GM21360 (cell line): Measurements from ENCODE around the gene KRT2.

Experiments
- ATAC-seq: cut with Tn5 transposase; IDR thresholded peaks from one replicate; pipeline ENCODE4 v1.9.1; 2021; ENCODE audit warnings: mild to moderate bottlenecking, moderate library complexity; ENCODE audit not compliant: unreplicated experiment

The KRT2 gene

DNA sequence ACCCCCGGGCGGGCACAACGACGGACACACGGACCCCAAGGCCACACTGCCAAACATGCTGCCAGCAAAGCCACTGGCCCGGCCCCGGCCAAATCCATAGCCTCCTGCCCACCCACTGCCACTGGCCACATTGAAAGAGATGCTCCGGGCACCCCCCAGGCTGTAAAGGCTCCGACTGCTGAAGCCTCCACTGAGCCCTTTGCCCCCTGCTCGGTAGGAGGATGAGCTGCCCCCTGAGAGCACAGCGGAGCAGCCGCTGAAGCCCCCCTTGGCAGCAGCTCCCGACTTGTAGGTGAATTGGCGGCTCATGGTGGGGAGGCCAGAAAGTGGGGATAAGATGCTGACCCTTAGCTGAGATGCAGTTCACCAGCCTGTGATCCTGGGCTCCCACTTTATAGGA lies 33.8 kb downstream of the KRT2 start, which contains the start of gene KRT73:
TSS of gene KRT73 (minus strand) at position 344 of the 400 bp plus-strand sequence. CDS start at position 309, 35 bp downstream.
- ATAC-seq: no peak

DNA sequence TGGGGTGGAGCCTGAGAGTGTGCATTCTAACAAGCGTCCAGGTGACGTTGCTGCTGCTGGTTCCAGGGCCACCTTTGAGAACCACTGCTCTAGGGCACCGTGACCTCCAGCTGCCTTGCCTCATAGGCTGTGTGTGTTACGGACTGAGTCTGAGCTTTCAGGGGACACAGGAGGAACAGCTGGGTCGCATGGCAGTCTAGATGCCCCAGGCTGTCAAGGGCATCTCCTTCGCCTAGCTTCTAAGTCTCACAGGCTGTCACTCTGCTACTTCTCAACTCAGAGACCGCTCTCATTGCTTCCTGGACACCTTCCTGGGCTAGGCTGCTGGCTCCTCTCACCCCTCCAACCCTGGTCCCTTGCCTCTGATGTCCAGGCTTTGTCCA lies 34.6 kb downstream of the KRT2 start:
- no peak for ATAC-seq

DNA sequence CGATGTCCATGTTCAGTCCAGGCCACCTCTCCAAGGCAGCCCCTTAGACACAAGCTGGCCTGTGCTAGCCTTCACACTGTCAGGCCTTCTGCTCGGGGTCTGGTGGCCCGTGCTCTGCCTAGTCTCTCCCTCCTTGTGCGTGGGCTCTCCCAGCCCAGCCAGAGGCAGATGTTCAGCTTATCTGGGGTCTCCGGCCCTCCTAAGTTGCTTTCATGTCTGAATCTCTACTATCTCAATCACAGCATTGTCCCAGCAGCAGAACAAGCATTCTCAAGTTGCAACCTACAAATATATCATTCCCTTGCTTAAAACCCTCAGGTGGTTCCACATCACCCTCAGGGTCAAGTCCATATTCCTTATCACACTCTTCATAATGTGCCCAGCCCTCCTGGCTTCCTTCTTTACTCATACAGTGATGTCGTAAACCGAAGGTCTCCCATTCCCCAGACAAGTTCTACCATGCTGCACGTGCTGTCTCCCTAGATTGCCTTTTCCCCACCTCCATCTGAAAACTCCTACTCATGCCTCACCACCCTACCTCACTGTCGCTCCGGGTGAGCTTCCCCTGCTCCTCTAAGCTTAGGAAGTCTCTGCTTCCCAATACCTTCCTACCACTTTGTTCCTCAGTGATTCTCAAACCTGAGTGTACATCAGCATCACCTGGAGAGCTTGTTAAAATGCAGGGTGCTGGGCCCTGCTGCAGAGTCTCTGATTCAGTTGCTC lies 35.2 kb downstream of the KRT2 start:
- no peak for ATAC-seq

DNA sequence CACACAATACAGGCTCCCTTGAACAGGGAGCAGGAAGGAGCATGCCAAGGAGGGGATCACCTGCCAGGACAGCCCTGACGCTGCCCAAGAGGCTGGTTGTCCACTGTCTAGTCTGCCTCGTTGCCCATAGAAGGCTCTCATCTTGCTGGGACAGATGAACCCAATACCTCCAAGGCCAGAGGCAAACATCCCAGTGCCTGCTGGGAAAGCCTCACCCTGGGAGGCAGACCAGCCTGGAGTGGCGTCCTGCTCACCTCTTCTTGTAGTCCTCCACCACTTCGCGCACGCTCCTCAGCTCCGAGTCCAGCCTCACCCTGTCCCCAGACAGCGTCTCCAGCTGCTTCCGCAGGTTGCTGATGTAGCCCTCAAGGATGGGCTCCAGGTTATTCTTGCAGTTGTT lies 36.1 kb downstream of the KRT2 start:
- no peak for ATAC-seq

DNA sequence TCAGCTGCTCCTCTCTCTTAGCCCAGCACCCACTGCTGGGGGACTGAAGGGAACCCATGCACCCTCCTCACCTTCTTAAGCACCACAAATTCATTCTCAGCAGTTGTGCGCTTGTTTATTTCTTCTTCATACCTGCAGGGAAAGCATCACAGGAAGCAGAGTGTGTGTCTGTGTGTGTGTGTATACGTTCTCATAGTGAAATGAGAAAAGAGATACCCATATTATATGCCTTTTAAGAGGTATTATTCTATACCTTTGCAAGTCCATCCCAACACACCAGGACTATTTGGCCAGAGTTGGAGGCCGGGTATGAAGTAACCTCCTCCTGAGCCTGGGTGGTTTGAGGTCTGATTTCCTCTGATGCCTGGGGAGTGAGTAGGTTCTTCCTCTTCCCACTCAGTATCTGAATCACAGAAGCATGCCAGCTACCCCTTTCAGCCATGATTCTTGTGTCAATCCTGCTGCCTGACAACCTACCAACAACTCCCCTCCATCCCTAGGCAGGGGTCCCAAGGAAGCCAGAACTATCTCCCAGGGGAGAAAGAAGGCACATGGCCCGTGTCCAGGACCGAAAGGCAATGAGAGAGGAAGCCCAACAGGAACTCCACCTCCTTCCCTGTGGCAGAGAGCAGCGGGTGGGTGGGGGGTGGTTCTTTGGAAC lies 36.7 kb downstream of the KRT2 start:
- no peak for ATAC-seq

DNA sequence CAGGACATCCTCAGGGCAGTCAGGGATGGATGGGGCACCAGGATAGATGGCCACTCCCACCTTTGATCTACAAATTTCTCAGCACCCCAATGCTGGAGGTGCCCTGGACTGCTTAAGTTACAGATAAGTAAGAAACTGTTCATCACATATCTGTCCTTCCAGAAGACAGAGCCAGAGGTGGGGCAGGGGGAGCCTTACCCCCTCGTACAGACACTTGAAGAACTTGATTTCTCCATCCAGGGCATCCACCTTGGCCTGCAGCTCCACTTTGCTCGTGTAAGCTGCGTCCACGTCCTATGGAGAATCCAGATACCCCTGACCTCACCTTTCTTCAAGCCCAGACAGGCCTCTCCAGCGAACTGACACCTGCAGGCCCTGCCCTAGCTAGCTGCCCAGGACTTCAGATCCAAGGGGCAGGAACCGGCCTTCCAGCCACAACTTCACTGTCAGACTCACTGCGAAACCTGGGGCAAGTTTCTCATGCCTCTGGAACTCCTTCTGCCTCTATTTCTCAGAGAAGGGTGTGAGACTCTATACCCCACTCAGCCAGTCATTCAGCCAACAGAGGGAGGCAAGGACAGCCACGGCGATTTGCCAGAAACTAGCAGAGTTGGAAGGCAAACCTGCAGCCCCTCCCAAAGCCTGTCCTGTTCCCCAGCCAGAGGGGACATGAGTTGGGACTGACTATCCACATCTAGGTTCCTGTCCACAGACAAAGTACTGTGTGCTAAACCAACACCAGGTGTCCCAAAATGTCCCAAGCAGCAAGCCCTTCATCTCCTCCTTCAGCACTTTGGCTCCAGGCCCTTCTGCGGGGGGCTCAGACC lies 37.4 kb downstream of the KRT2 start:
- no peak for ATAC-seq

DNA sequence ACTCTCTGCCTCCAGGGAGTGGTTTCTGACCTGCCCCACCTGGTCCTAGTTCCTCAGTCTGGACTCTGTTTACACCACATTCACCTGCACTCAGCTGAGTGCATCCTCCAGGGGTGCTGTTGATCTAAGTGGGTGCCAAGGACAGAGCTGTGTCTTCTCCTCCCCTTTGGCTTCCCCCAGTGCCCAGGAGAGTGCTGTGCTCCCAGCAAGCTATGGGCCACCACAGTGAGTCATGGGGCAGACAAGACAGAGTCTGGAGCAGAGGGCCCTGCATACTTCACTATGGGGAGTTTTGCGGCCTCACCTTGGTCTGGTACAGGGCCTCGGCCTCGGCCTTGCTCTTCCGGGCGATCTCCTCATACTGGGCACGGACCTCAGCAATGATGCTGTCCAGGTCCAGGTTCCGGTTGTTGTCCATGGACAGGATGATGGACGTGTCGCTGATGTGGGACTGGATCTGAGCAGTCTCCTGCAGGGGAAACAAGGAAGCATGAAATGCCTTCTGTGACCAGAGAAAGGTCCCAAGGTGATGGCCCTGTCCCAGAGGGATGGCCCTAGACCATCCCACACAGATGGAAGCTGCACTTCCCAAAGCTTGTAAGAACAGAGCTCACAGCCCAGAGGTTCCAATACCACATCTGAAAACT lies 38.5 kb downstream of the KRT2 start:
- no peak for ATAC-seq

DNA sequence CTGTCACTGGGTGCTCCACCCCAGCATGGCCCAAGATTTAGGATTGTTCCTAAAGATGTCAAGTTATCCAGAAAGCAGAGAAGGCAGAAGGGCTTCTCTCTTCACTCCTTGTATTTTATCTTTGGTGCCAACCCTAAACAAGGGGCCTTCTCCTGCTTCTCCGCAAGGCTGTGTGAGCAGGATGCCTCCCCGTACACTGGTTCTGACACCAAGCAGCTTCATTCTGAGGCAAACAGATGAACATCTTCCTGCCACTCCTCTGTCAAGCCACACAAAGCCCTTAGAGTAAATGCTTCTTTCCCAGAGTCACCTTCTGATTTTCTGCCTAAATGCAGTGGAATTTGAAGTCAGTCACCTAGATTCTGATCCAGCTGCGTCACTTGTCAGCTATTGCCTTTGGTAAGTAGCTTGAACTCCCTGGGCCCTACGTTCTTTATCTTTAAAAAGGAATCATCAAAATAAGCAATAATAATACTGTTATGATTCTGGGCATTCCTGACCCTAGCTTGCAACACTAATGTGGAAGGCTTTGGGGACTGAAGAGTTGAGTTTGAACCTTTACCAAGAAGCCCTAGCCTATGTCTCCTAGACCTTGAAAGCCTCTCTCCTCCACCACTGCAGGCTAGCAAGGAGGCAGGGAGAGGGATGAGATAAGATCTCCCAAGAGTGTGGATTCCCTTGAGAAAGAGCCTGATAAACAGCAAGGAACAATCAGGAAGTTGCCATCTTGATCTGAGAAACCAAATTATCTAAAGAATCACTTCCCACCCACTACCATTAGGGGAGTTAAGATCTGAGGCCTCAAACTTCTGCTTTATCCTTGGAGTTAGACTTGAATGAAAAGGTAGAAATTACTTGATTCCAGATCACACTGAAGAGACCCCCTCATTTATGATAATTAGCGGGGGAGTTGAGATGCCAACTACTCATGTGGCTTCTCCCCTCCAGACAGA lies 39.3 kb downstream of the KRT2 start:
- no peak for ATAC-seq

DNA sequence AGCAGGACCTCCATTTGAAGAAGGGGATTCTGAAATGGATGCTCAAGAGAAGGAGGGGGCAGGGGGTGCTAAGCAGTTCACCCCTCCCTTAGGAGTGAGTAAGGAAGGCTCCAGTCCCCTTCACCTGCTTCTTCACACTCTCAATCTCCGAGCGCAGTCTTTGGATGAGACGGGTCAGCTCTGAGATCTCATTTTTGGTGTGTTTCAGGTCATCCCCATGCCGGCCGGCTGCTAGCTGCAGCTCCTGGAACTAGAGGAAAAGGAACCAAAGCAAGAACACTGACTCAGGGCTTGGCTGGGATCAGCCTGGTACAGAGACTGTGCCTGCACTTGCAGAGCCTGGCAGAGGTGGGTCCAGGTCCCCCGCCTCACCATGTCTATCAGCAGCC lies 40.9 kb downstream of the KRT2 start:
- ATAC-seq: no peak

DNA sequence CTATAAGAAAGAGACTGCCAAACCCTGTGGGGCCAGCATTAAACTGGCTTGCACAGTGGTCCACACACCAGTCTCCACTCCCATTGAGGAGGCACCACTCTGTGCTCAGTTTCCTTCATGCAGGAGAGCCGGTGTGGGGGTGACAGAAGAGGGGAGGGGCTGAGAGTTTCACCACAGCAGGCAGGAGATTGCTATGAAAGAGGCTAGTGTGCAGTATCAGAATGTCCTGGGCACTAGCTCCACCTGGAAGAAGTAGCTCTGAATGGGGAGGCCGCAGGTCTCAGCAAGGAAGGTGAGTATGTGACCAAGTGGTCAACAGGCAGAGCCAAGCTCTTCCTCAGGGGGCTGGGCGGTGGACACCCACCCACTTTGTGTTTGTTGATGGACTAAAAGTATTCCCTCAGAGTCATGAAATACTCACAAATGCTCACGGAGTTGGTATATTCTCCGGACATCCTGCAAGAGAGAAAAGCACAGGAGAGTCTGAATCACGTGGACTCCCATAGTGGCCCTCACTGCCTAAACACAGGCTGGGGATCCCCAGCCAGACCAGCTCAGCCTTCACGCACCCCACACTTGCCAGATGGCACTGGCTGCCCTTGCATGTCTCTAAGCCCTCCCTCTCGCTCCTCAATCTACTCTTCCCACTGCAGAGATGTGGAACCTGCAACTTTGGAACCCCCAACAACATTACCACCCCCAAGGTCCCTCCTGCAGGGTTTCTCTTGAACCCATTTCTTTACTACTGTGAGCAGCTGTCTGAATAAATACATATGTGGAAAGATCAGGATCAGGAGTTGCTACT lies 43.0 kb downstream of the KRT2 start:
- ATAC-seq: no peak

DNA sequence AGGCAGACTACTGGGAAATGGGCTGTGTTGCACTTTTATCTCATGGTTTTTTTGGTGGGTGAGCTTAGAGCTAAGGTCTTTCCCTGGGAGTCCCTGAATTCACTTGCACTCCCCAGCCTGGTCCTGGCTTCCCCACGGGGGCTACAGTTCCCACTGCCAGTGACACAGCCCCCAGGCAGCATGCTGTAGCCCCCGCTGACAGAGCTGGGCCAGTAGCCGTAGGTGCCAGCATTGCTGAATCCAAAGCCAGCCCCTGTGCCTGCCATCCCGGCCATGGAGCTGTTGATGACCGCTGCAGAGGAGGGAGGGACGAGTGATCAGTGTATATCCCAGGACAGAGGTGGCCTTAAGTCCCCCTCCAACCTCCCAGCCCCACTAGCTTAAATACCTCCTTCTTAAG lies 43.9 kb downstream of the KRT2 start:
- ATAC-seq: no peak

DNA sequence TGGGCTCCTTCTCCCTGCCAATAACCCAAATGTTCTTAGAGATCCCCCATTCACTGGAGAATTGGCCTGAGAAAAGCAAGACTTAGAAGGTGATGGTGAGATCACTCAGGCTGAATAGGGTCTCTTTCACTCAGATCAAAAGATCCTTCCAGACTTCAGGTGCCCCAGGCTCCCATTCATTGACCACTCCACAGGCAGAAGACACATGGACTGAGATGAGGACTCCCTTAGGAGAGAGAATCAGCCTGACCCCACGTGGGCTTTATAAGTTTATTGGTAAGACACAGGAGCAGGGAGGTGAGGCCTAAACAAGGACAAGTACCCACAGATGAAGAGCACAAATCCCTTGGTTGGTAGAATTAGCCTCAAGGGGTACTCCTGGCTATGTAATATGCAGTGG lies 44.7 kb downstream of the KRT2 start:
- ATAC-seq: no peak

DNA sequence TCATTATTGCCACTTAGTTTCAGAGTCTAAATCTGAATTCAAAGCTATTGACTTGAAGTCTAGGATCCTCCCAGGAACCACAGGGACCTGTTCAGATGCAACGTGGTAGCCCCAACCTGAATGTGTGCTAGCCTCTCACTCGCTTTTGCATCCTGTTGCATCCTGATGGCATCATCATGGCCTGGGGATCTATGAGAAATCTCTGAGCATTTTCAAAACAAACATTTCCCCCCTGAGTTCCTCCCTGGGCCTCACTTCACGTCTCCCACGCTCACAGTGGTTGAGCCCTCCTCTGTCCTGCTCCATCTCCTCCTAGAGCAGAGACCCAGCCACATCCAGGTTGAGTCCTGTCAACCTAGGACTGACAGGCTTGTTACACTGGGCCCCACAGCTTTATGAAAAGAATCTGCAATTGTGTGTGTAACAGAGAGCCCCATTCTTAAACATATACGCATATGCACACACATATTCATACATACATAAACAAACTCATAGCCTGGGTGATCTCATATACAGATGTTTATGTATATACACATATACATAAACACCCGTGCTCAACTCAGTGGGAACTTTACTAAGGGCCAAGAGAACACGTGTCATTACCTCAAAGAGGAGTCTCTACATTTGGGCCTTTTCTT lies 45.3 kb downstream of the KRT2 start:
- ATAC-seq: no peak

DNA sequence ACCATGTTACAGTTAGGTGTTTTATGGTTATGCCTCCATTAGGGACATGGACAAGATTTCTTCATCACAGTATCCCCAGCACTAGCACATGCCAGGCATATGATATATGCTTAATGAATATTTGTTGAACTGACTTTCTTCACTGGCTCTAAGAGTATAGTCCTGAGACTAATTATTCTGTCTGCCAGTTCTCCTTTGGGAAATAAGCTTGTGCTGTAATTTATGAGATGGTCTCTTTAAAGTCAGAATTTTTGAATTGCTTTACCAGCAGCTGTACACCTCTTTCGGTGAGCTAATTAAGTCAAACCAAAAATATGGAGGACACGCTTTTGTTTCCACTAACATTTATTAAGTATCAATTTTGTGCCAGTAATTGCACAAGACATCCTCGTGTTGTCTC lies 45.9 kb downstream of the KRT2 start:
- ATAC-seq: no peak

DNA sequence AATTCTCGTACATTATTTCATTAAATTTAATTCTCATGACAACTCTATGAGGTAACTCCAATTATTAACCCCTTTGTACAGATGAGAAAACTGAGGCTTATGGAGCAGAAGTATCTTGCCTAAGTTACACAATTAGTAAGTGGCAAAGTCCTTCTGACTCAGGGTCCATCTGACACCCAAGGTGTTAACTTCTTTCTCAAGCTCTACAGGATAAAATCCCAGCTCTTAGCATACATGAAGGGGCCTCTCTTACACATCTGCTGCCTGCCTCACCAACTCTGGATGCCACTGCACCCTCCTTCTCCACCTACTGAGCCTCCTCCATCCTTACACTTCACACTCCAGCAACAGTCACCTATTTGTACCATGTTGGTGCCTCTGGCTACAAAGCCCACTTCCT lies 46.5 kb downstream of the KRT2 start:
- no peak for ATAC-seq

DNA sequence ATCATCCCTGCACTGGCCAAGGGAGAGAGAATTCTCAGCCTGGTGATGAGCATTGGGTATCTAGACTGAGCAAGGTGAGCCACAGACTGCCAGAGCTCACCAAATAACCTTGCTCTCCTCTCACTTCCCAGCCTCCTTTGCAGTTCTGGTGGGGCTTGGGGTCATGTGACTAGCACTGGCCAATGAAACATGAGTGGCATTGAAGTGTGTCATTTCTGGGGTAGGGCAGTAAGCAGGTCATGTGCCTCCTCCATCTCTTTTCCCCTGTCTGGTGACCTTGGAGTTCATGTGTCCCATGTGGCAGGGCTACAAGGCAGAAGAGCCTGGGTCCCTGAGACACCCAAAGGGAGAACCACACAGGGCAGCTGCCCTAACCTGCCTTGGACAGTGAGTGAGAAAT lies 47.2 kb downstream of the KRT2 start:
- no peak for ATAC-seq

DNA sequence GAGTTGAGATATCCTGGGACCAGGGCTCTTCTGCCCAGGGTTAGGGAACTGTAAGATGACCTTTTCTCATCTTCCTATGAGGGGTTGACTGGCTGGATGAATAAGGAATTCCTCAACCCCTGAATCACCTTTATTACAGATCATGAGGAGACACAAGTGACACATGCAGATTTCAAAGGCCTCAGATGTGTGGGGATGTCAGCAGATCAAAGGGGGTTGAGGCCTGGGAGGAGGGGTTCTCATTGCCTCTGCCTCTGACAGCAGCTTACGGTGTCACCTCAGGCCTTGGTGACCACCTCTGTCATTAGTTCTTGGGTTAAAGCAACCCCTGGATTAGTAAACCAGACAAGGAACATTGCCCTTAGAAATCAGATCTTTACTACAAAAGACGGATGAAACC lies 48.7 kb downstream of the KRT2 start:
- no peak for ATAC-seq

DNA sequence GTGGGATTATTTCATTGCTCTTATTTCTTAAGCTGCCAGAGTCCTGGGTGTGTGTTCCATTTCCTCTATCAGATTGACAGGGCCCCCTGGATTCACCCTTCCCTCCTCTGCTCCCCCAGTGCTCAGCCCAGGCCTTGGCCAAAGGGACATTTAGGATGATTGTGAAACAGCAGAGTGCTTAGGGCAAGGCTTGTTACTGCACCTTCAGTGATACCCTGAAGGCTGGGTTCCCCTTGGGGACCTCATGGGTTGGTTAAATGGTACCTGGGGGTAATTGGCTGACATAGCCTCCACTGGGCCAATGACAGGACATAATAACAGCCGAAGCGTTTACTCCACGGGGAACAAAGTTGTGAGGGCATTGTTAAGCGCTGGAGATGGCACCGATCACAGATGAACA lies 49.5 kb downstream of the KRT2 start:
- no peak for ATAC-seq

DNA sequence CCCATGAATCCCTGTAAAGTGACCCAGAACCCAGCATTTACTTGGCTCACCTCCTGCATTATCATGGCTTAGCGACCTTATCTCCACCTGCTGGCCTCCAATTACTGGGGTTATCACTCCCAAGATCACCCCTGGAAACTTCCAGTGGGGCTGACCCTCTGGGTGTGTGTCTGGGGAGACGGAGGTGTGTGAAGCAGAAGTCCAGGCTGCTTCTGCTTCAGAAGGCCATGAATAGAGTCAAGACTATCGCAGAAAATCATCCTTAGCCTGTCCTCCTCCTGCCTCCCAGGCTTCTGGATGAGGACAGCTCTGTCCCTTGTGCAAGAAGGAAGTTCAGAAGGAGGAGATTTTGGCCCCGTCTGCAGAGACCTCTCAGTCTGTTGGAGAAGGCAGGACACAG lies 50.3 kb downstream of the KRT2 start:
- no peak for ATAC-seq
